Activated T-helper 1 cell treated with anti-CD3 and anti-CD28 coated beads, Interleukin-2, amount 50 U/mL, for 16 hours (primary cell): ENCODE data around the gene SYCE1.
"Not testable (repeated sequence)": the region's sequence is repeated elsewhere in the genome, so short reads cannot be mapped to it uniquely, and the experiment has no call there.

Experiments
- DNase-seq, 2 donors: peaks; one replicate each; pipeline ENCODE4 v3.0.0-alpha.2; 2020; ENCODE audit warnings: low read depth in 1 of 2, low spot score in 1 of 2

Gene SYCE1

GRCh38 chr10:133565441-133566294 lies at the start of gene SYCE1:
Gene SYCE1 (minus strand): TSS chr10:133565583. CDS start chr10:133565529, 54 bp downstream.
- no peak for DNase-seq

- no peak for DNase-seq
Observed at GRCh38 chr10:133614830-133615580, 49.6 kb upstream of the SYCE1 start.

GRCh38 chr10:133613699-133614098 lies 48.3 kb upstream of the SYCE1 start:
- DNase-seq = no peak

- DNase-seq = no peak
Observed at GRCh38 chr10:133611079-133611478, 45.7 kb upstream of the SYCE1 start.

- DNase-seq = no peak
Observed at GRCh38 chr10:133608855-133609254, 43.5 kb upstream of the SYCE1 start.

- not testable (repeated sequence) for DNase-seq
Observed at GRCh38 chr10:133603434-133603833, 38.1 kb upstream of the SYCE1 start.

- no peak for DNase-seq
Observed at GRCh38 chr10:133600657-133601056, 35.3 kb upstream of the SYCE1 start.

- DNase-seq = not testable (repeated sequence)
Observed at GRCh38 chr10:133599869-133600268, 34.5 kb upstream of the SYCE1 start.

- no peak for DNase-seq
Observed at GRCh38 chr10:133592716-133593115, 27.3 kb upstream of the SYCE1 start.

- DNase-seq = no peak
Observed at GRCh38 chr10:133590970-133591359, 25.6 kb upstream of the SYCE1 start.

- no peak for DNase-seq
Observed at GRCh38 chr10:133590226-133590969, 25.0 kb upstream of the SYCE1 start.

- not testable (repeated sequence) for DNase-seq
Observed at GRCh38 chr10:133577037-133577436, 11.7 kb upstream of the SYCE1 start.

GRCh38 chr10:133573460-133573859 lies 8.1 kb upstream of the SYCE1 start:
- not testable (repeated sequence) for DNase-seq

- not testable (repeated sequence) for DNase-seq
Observed at GRCh38 chr10:133572055-133572454, 6.7 kb upstream of the SYCE1 start.

- DNase-seq = not testable (repeated sequence)
Observed at GRCh38 chr10:133569801-133570200, 4.4 kb upstream of the SYCE1 start.

- not testable (repeated sequence) for DNase-seq
Observed at GRCh38 chr10:133568831-133569527, 3.6 kb upstream of the SYCE1 start.

GRCh38 chr10:133568287-133568614 lies 2.9 kb upstream of the SYCE1 start:
- DNase-seq = no peak

GRCh38 chr10:133567609-133568286 lies 2.4 kb upstream of the SYCE1 start:
- no peak for DNase-seq

GRCh38 chr10:133567119-133567518 lies 1.7 kb upstream of the SYCE1 start:
- no peak for DNase-seq

- no peak for DNase-seq
Observed at GRCh38 chr10:133564816-133565215, 567 bp downstream of the SYCE1 start.
